Activated B cell treated with CpG ODN at 0.5 μM for 24 hours (primary cell): ENCODE data around the gene THBS2. TPM values are rescaled to one million over a fixed set of nuclear protein-coding genes. Genes with fewer than 3 reads are reported as not detected.
"Not testable (repeated sequence)": the region's sequence is repeated elsewhere in the genome, so short reads cannot be mapped to it uniquely, and the experiment has no call there.

Experiments used
- ATAC-seq: fragments of 200-7000 bp; cut with Tn5 transposase; one replicate; pipeline ENCODE4 v1.10.0; 2021; ENCODE audit warnings: low read depth, mild to moderate bottlenecking, moderate library complexity
- CTCF ChIA-PET: fragments of 350-600 bp; sonication (Branson Sonifier 250); formaldehyde crosslinking; loops from one replicate; lab custom pipeline; 2021; ENCODE audit warnings: antibody characterized with exemption; lab: Charles Lee
- POLR2A ChIA-PET: fragments of 350-600 bp; sonication (Branson Sonifier 250); formaldehyde crosslinking; loops from one replicate; lab custom pipeline; 2021; ENCODE audit warnings: antibody characterized with exemption; lab: Charles Lee
- DNase-seq: peaks from one replicate; pipeline ENCODE4 v3.0.0; 2022
- H3K27ac Mint-ChIP-seq: one replicate; pipeline ENCODE4 v1.8.0; 2020; ENCODE audit warnings: mixed read lengths
- H3K27me3 Mint-ChIP-seq: one replicate; pipeline ENCODE4 v1.8.0; 2021; ENCODE audit warnings: mixed read lengths
- H3K36me3 Mint-ChIP-seq: one replicate; pipeline ENCODE4 v1.8.0; 2021; ENCODE audit warnings: low read depth, mixed read lengths
- H3K4me1 Mint-ChIP-seq: one replicate; pipeline ENCODE4 v1.8.0; 2021; ENCODE audit warnings: mixed read lengths
- H3K4me3 Mint-ChIP-seq: one replicate; pipeline ENCODE4 v1.8.0; 2020; ENCODE audit warnings: mild to moderate bottlenecking, mixed read lengths
- H3K9me3 Mint-ChIP-seq: one replicate; pipeline ENCODE4 v1.8.0; 2020; ENCODE audit warnings: mixed read lengths
- CTCF ChIP-seq: fragments of 200-600 bp; IDR thresholded peaks from one replicate; pipeline ENCODE4 v1.8.0; 2022; ENCODE audit warnings: antibody characterized with exemption, mild to moderate bottlenecking
- intact Hi-C: fragments of 100-400 bp; cut with micrococcal nuclease; formaldehyde crosslinking; loops from one replicate; pipeline ENCODE4 v1.15.1; 2024
- total RNA-seq: library from RNA; stranded (reverse); gene quantifications from 2 replicates; pipeline ENCODE4 v1.2.3, GENCODE V29; 2022

The THBS2 gene
- total RNA-seq, 1 donor from 2014 or later: not detected

- Mint-ChIP-seq H3K9me3 (no peaks in the 10 kb centered on the region), H3K4me1 (no peaks in the 10 kb centered on the region), H3K27me3 (peaks cover 2% of the 10 kb centered on the region), H3K36me3 (peaks cover 5% of the 10 kb centered on the region), H3K4me3 (no peak overlapping the region), H3K27ac (no peak overlapping the region)
- ChIA-PET CTCF (no interaction called here), POLR2A (no interaction called here)
- no peak for TF ChIP-seq CTCF
- DNase-seq (no peak), ATAC-seq (no peak)
- intact Hi-C loops: no loop called here
These were observed 33.3 kb downstream of the THBS2 start for GRCh38 chr6:169220068-169220964.

GRCh38 chr6:169217972-169218371 is 35.7 kb downstream of the THBS2 start:
- no peaks in the 10 kb centered on the region for H3K27me3 Mint-ChIP-seq
- intact Hi-C loops: loop anchor here (10.0 kb wide), 1 partner anchor 1393 kb away; the partner anchor contains the start of gene AFDN
- H3K36me3 Mint-ChIP-seq: peaks cover 5% of the 10 kb centered on the region
- H3K9me3 Mint-ChIP-seq: no peaks in the 10 kb centered on the region
- ChIA-PET CTCF (no interaction called here), POLR2A (no interaction called here)
- no peaks in the 10 kb centered on the region for H3K4me1 Mint-ChIP-seq
- no peak for TF ChIP-seq CTCF
- H3K27ac Mint-ChIP-seq: no peak overlapping the region
- no peak overlapping the region for H3K4me3 Mint-ChIP-seq
- no peak for DNase-seq
- no peak for ATAC-seq

- H3K27ac Mint-ChIP-seq: no peak overlapping the region
- peaks cover 2% of the 10 kb centered on the region for H3K4me1 Mint-ChIP-seq
- H3K9me3 Mint-ChIP-seq: peaks cover 2% of the 10 kb centered on the region
- TF ChIP-seq CTCF: no peak
- DNase-seq: no peak
- no peak for ATAC-seq
- ChIA-PET POLR2A (no interaction called here), CTCF (no interaction called here)
- intact Hi-C loops: loop anchor here (10.0 kb wide), 1 partner anchor 1392 kb away; the partner anchor contains the start of gene AFDN
- H3K27me3 Mint-ChIP-seq: no peaks in the 10 kb centered on the region
- no peak overlapping the region for H3K4me3 Mint-ChIP-seq
- H3K36me3 Mint-ChIP-seq: peaks cover 5% of the 10 kb centered on the region
These were observed 36.8 kb downstream of the THBS2 start for GRCh38 chr6:169216830-169217229.

GRCh38 chr6:169215201-169215681 is 38.4 kb downstream of the THBS2 start:
- ChIA-PET POLR2A (no interaction called here), CTCF (no interaction called here)
- no peaks in the 10 kb centered on the region for H3K27me3 Mint-ChIP-seq
- no peak for DNase-seq
- H3K4me1 Mint-ChIP-seq: peaks cover 2% of the 10 kb centered on the region
- intact Hi-C loops: loop anchor here (10.0 kb wide), 1 partner anchor 1390 kb away; the partner anchor contains the start of gene AFDN
- peaks cover 5% of the 10 kb centered on the region for H3K36me3 Mint-ChIP-seq
- H3K4me3 Mint-ChIP-seq: no peak overlapping the region
- TF ChIP-seq CTCF: no peak
- no peak for ATAC-seq
- H3K27ac Mint-ChIP-seq: no peak overlapping the region
- H3K9me3 Mint-ChIP-seq: peaks cover 7% of the 10 kb centered on the region

GRCh38 chr6:169214789-169215188 is 38.9 kb downstream of the THBS2 start:
- ATAC-seq, H3K27ac Mint-ChIP-seq, DNase-seq, H3K4me3 Mint-ChIP-seq, CTCF ChIA-PET, POLR2A ChIA-PET, H3K9me3 Mint-ChIP-seq, H3K36me3 Mint-ChIP-seq, H3K27me3 Mint-ChIP-seq, H3K4me1 Mint-ChIP-seq: not testable (repeated sequence)
- intact Hi-C loops: loop anchor here (5.0 to 10.0 kb wide), 4 partner anchors 488 to 1390 kb away; partner anchors contain the start of genes AFDN, C6orf120, DLL1 and DYNLT2
